DOHH2 (cell line): Measurements from ENCODE around the gene HSPG2.

ENCODE experiments used
- H3F3A ChIP-seq: fragments of 200-600 bp; sonication (generic), shearing (Covaris generic); 2 replicates; pipeline ENCODE4 v1.6.0; 2016; ENCODE audit warnings: antibody characterized with exemption, mild to moderate bottlenecking; ENCODE audit not compliant: control insufficient read depth, insufficient read depth
- H3K27ac ChIP-seq: fragments of 200-600 bp; sonication (generic); 2 replicates; pipeline ENCODE4 v1.5.1; 2014; ENCODE audit warnings: low read depth, mild to moderate bottlenecking, low read length, moderate library complexity
- H3K27me3 ChIP-seq: fragments of 200-600 bp; sonication (generic); 2 replicates; pipeline ENCODE4 v1.6.1; 2014; ENCODE audit warnings: mild to moderate bottlenecking, low read length, mixed read lengths; ENCODE audit not compliant: control insufficient read depth
- H3K36me3 ChIP-seq: fragments of 200-600 bp; sonication (generic); 2 replicates; pipeline ENCODE4 v1.6.1; 2014; ENCODE audit warnings: mild to moderate bottlenecking, low read length, moderate library complexity, mixed read lengths; ENCODE audit not compliant: control insufficient read depth
- H3K4me1 ChIP-seq: fragments of 200-600 bp; sonication (generic); 2 replicates; pipeline ENCODE4 v1.6.1; 2014; ENCODE audit warnings: mild to moderate bottlenecking, low read length, mixed read lengths; ENCODE audit not compliant: control insufficient read depth
- H3K4me2 ChIP-seq: fragments of 200-600 bp; sonication (generic); 2 replicates; pipeline ENCODE4 v1.6.0; 2014; ENCODE audit warnings: mild to moderate bottlenecking, low read length, moderate library complexity
- H3K4me3 ChIP-seq: fragments of 200-600 bp; sonication (generic); 2 replicates; pipeline ENCODE4 v1.5.1; 2014; ENCODE audit warnings: mild to moderate bottlenecking, low read length, mixed read lengths
- H3K79me2 ChIP-seq: fragments of 200-600 bp; sonication (generic); 2 replicates; pipeline ENCODE4 v1.6.1; 2014; ENCODE audit warnings: mild to moderate bottlenecking, low read length, mixed read lengths; ENCODE audit not compliant: control insufficient read depth
- H3K9me2 ChIP-seq: fragments of 200-600 bp; sonication (generic); replicated peaks from 2 replicates; pipeline ENCODE4 v1.6.1; 2014; ENCODE audit warnings: mild to moderate bottlenecking, low read length, mixed read lengths; ENCODE audit not compliant: control insufficient read depth
- H3K9me3 ChIP-seq: fragments of 200-600 bp; sonication (generic); 2 replicates; pipeline ENCODE4 v1.6.1; 2014; ENCODE audit warnings: antibody characterized with exemption, low read length, mixed read lengths; ENCODE audit not compliant: control insufficient read depth, insufficient read depth
- H4K20me1 ChIP-seq: fragments of 200-600 bp; sonication (generic); 2 replicates; pipeline ENCODE4 v1.6.0; 2014; ENCODE audit warnings: low read depth, mild to moderate bottlenecking, antibody characterized with exemption, low read length, moderate library complexity; ENCODE audit not compliant: control insufficient read depth, insufficient read depth
- EZH2phosphoT487 ChIP-seq: fragments of 200-600 bp; sonication (generic); IDR thresholded peaks from 2 replicates; pipeline ENCODE4 v1.6.1; 2017; ENCODE audit warnings: borderline replicate concordance, mild to moderate bottlenecking, antibody characterized with exemption, low read length, moderate library complexity, mixed read lengths
- TF ChIP-seq, protein P1 (sequence below): fragments of 200-600 bp; sonication (generic); IDR thresholded peaks from one replicate; pipeline ENCODE4 v1.5.1; 2014; ENCODE audit warnings: antibody characterized with exemption, mild to moderate bottlenecking, low read depth, low read length; ENCODE audit not compliant: poor library complexity, severe bottlenecking

HSPG2 gene

DNA sequence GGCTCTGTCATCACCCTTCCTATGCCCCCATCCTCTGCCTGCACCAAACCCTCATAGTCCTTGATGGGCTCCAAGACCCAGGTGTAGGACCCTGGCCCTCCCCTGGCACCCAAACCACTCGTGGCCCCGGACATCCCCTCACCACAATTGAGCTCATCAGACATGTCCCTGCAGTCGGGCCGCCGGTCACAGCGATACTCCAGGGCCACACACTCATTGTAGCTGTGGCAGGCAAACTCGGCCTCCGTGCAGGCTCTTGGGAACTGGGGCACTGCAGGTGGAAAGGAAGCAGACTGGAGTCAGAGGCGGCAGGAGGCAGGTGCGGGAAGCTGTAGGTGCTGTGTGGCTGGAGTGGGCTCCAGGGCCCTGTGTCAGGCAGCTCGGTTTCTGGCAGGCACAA, 49.3 kb downstream of the HSPG2 start:
- Histone ChIP-seq H3K27me3 (no peaks in the 10 kb centered on the region), H3K4me3 (no peak overlapping the region), H3K9me3 (no peaks in the 10 kb centered on the region), H3K4me1 (no peaks in the 10 kb centered on the region), H3K79me2 (no peaks in the 10 kb centered on the region), H3K27ac (no peak overlapping the region), H3K36me3 (no peaks in the 10 kb centered on the region), H4K20me1 (no peaks in the 10 kb centered on the region), H3F3A (no peaks in the 10 kb centered on the region), H3K4me2 (no peak overlapping the region), H3K9me2 (no peaks in the 10 kb centered on the region)
- TF ChIP-seq, protein P1, sequence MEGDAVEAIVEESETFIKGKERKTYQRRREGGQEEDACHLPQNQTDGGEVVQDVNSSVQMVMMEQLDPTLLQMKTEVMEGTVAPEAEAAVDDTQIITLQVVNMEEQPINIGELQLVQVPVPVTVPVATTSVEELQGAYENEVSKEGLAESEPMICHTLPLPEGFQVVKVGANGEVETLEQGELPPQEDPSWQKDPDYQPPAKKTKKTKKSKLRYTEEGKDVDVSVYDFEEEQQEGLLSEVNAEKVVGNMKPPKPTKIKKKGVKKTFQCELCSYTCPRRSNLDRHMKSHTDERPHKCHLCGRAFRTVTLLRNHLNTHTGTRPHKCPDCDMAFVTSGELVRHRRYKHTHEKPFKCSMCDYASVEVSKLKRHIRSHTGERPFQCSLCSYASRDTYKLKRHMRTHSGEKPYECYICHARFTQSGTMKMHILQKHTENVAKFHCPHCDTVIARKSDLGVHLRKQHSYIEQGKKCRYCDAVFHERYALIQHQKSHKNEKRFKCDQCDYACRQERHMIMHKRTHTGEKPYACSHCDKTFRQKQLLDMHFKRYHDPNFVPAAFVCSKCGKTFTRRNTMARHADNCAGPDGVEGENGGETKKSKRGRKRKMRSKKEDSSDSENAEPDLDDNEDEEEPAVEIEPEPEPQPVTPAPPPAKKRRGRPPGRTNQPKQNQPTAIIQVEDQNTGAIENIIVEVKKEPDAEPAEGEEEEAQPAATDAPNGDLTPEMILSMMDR, result no peak
- TF ChIP-seq EZH2phosphoT487, result no peak

GRCh38 chr1:21887216-21887736, 49.8 kb downstream of the HSPG2 start:
- H3K79me2 ChIP-seq, result no peaks in the 10 kb centered on the region
- no peak overlapping the region for H3K4me3 ChIP-seq
- TF ChIP-seq EZH2phosphoT487, result no peak
- TF ChIP-seq, protein P1, result no peak
- H3F3A ChIP-seq, result no peaks in the 10 kb centered on the region
- no peaks in the 10 kb centered on the region for H4K20me1 ChIP-seq
- no peaks in the 10 kb centered on the region for H3K27me3 ChIP-seq
- H3K4me1 ChIP-seq, result no peaks in the 10 kb centered on the region
- no peaks in the 10 kb centered on the region for H3K36me3 ChIP-seq
- H3K4me2 ChIP-seq, result no peak overlapping the region
- H3K9me3 ChIP-seq, result no peaks in the 10 kb centered on the region
- H3K9me2 ChIP-seq, result no peaks in the 10 kb centered on the region
- H3K27ac ChIP-seq, result no peak overlapping the region

- H3K9me2 ChIP-seq, result no peaks in the 10 kb centered on the region
- H3F3A ChIP-seq, result no peaks in the 10 kb centered on the region
- no peak for TF ChIP-seq EZH2phosphoT487
- TF ChIP-seq, protein P1, result no peak
- no peaks in the 10 kb centered on the region for H3K79me2 ChIP-seq
- H3K4me1 ChIP-seq, result no peaks in the 10 kb centered on the region
- no peak overlapping the region for H3K4me2 ChIP-seq
- no peaks in the 10 kb centered on the region for H3K36me3 ChIP-seq
- no peaks in the 10 kb centered on the region for H4K20me1 ChIP-seq
- H3K4me3 ChIP-seq, result no peak overlapping the region
- H3K9me3 ChIP-seq, result no peaks in the 10 kb centered on the region
- no peaks in the 10 kb centered on the region for H3K27me3 ChIP-seq
- H3K27ac ChIP-seq, result no peak overlapping the region
These were observed 50.5 kb downstream of the HSPG2 start for GRCh38 chr1:21886486-21887215.
